Measurements from ENCODE around the gene ORAI2. TPM values are rescaled to one million over a fixed set of nuclear protein-coding genes. Genes with fewer than 3 reads are reported as not detected.

The ORAI2 gene
- total RNA-seq, 1 donor from 2014 or later = 48.5 TPM

Small RNA genes within 50 kb of the gene (microRNA-seq; reads per million reads assigned to microRNA genes)
- not detected for gene MIR4467
- gene MIR5090 = 9.5 reads per million, percentile 17 among the genes with 10 or more reads in this experiment
- not detected for gene MIR548O

Other genes starting within 250 kb of the ORAI2 start
- gene SH2B2, start 146.7 kb upstream of the ORAI2 start, total RNA-seq = 13.3 and 16.4 TPM in 2 replicates
- not detected in 2 replicates for gene SPDYE6, start 77.1 kb upstream of the ORAI2 start, total RNA-seq
- 38.3 and 41.9 TPM in 2 replicates for gene PRKRIP1, start 37.2 kb upstream of the ORAI2 start, total RNA-seq
- gene ALKBH4, start 31.3 kb downstream of the ORAI2 start, total RNA-seq = 16.9 and 20.6 TPM in 2 replicates
- 36.7 and 43.2 TPM in 2 replicates for gene LRWD1, start 31.4 kb downstream of the ORAI2 start, total RNA-seq
- gene POLR2J, start 45.3 kb downstream of the ORAI2 start, total RNA-seq = 61.1 and 62.1 TPM in 2 replicates
- gene RASA4B, start 84.2 kb downstream of the ORAI2 start, total RNA-seq = 4.5 and 7.2 TPM in 2 replicates
- 6.7 and 8.6 TPM in 2 replicates for gene UPK3BL2, start 110.1 kb downstream of the ORAI2 start, total RNA-seq
- gene SPDYE2, start 117.7 kb downstream of the ORAI2 start, total RNA-seq = not detected in 2 replicates
- 24.2 and 27.6 TPM in 2 replicates for gene POLR2J3, start 139.0 kb downstream of the ORAI2 start, total RNA-seq
- 13.6 and 18.9 TPM in 2 replicates for gene RASA4, start 183.2 kb downstream of the ORAI2 start, total RNA-seq
- 14.5 and 17.3 TPM in 2 replicates for gene UPK3BL1, start 209.2 kb downstream of the ORAI2 start, total RNA-seq
- not detected in 2 replicates for gene SPDYE2B, start 216.7 kb downstream of the ORAI2 start, total RNA-seq
- 1.3 and 5.8 TPM in 2 replicates for gene POLR2J2, start 238.1 kb downstream of the ORAI2 start, total RNA-seq